Heart left ventricle (tissue), 13 donors: ENCODE data around the gene GNS.

Experiments used
- CTCF ChIP-seq, 12 donors: fragments of 200-600 bp; sonication (generic) in 4 of 12; IDR thresholded peaks; one replicate each; pipeline versions ENCODE4 v1.5.0 to v1.8.0; 2018 to 2022; ENCODE audit warnings: antibody characterized with exemption in 12 of 12, mild to moderate bottlenecking in 5 of 12
- POLR2A ChIP-seq, 2 donors: fragments of 450-650 bp; IDR thresholded peaks; one replicate each; pipeline ENCODE4 v1.6.1; 2017; ENCODE audit warnings: antibody characterized with exemption in 2 of 2, mild to moderate bottlenecking in 2 of 2, moderate library complexity in 2 of 2
- donor health status: ischemic (EF 13 %, LVEDD 7.1; RV severe dilation, severe dysfunction).
- donor health status: DM: no; HTN: yes; CAD: no.
- donor health status: DM: no; HTN: no; CAD: no.
- donor health status: ischemic (EF 25% LVEDD 6.9; RV normal size, moderate dysfunction).
- donor health status: ischemic (EF 25% LVEDD 5.7; RV mildly dilated, moderate dysfunction).
- donor health status: ischemic (EF 35%, LVEDD 5.7; RV mildly dilated, moderate dysfunction).
- donor health status: nonischemic (EF 11% LVEDD 7.7; RV severe dilation, severe dysfunction).
- donor health status: DM: yes; HTN: yes; CAD: no.
- donor health status: PGD.
- donor health status: ischemic (EF 29% LVEDD 5.4; RV normal size, mild dysfunction).
- donor health status: nonischemic (EF 23%, LVEDD 6.1; RV moderate dilation, normal function).

GRCh38 chr12:64713376-64713775 is 45.8 kb downstream of the GNS start:
- TF ChIP-seq POLR2A (IDR thresholded peaks at IDR 0.05) (no peak), CTCF (IDR thresholded peaks at IDR 0.05) (no peak)
